Tibial nerve (tissue), 4 donors: ENCODE measurements around the gene GNAT1.

ENCODE experiments used
- EP300 ChIP-seq, 2 donors: sonication (generic); formaldehyde crosslinking; IDR thresholded peaks; one replicate each; pipeline ENCODE4 v1.6.1; 2017; ENCODE audit warnings: antibody characterized with exemption in 2 of 2, mild to moderate bottlenecking in 1 of 2
- POLR2A ChIP-seq, 2 donors: fragments of 450-650 bp; IDR thresholded peaks; one replicate each; pipeline ENCODE4 v1.6.1; 2017; ENCODE audit warnings: antibody characterized with exemption in 2 of 2, mild to moderate bottlenecking in 2 of 2, moderate library complexity in 2 of 2
- TF ChIP-seq, protein P1 (sequence below), 5 experiments: fragments of 200-600 bp in 3 of 5; fragments of 450-650 bp in 2 of 5; sonication (generic) in 3 of 5; IDR thresholded peaks; one replicate each; pipeline ENCODE4 v1.5.1; 2016 to 2019; ENCODE audit warnings: antibody characterized with exemption in 5 of 5, mild to moderate bottlenecking in 3 of 5, moderate library complexity in 2 of 5

DNA sequence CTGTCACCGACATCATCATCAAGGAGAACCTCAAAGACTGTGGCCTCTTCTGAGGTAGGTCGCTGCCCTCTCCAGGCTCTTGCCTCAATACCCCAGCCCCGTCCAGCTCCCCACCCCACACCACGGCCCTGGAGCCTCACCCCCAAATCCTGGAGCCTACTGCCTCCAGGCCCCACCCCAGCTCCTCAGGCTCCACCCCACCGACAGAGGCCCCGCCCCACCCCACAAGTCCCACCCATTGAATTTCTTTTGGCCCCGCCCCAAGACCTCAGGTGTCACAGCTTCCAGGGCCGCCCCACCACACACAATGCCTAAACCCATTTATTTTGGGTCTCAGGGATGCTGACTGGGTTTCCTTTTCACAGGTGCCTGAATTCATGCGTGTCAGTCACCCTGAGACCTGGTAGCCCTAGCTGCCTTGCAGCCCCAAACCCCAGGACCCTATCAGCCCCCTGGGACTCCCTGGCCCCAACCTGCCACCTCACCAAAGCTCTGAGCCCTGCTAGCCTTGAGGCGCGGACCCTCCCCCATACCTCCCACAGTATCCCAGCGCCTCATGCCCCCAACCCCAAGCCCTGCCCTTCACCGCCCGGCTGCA is 3.6 kb downstream of the GNAT1 start:
- TF ChIP-seq, protein P1, sequence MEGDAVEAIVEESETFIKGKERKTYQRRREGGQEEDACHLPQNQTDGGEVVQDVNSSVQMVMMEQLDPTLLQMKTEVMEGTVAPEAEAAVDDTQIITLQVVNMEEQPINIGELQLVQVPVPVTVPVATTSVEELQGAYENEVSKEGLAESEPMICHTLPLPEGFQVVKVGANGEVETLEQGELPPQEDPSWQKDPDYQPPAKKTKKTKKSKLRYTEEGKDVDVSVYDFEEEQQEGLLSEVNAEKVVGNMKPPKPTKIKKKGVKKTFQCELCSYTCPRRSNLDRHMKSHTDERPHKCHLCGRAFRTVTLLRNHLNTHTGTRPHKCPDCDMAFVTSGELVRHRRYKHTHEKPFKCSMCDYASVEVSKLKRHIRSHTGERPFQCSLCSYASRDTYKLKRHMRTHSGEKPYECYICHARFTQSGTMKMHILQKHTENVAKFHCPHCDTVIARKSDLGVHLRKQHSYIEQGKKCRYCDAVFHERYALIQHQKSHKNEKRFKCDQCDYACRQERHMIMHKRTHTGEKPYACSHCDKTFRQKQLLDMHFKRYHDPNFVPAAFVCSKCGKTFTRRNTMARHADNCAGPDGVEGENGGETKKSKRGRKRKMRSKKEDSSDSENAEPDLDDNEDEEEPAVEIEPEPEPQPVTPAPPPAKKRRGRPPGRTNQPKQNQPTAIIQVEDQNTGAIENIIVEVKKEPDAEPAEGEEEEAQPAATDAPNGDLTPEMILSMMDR (IDR thresholded peaks at IDR 0.05), result no peak
- TF ChIP-seq POLR2A (IDR thresholded peaks at IDR 0.05) (no peak), EP300 (IDR thresholded peaks at IDR 0.05) (no peak)
